Dedifferentiated amniotic fluid mesenchymal stem cell (primary cell): Measurements from ENCODE around the gene FZD4.
"Not testable (repeated sequence)": the region's sequence is repeated elsewhere in the genome, so short reads cannot be mapped to it uniquely, and the experiment has no call there.

Experiments
- DNase-seq: peaks from one replicate; pipeline ENCODE4 v3.0.0-alpha.2; 2016; ENCODE audit errors: extremely low spot score

The FZD4 gene

DNA sequence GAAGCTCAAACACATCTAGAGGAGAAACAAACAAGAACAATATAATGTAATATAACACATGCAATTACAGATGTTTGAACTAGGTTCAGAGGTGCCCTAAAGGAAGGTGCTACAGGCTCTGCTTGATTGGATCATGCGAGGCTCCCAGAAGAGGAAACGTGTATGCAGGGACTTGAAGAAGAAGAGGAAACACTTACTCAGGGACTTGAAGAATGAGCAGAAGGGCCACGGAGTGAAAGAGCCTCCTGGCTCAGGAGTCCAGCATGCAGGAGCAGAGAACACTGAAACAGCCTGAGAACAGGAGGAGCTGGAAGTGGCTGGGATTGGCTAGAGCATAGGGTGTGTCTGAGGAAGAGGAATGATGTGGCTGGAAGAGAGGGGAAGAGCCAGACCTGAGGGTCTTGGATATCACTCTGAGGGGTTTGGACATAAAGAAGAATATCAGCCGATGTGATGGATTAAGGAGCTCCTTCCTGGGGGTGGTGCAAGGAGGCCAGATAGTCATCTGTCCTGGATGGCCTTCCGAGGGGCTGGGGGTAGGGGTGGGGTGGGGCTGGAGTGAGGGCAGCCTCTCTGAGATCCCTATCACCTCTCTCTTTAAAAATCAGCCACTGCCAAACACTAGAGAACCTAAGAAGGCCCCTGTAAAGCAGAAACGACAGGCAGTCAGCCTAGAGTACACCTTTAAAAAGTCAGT, 16.8 kb downstream of the FZD4 start:
- no peak for DNase-seq

DNA sequence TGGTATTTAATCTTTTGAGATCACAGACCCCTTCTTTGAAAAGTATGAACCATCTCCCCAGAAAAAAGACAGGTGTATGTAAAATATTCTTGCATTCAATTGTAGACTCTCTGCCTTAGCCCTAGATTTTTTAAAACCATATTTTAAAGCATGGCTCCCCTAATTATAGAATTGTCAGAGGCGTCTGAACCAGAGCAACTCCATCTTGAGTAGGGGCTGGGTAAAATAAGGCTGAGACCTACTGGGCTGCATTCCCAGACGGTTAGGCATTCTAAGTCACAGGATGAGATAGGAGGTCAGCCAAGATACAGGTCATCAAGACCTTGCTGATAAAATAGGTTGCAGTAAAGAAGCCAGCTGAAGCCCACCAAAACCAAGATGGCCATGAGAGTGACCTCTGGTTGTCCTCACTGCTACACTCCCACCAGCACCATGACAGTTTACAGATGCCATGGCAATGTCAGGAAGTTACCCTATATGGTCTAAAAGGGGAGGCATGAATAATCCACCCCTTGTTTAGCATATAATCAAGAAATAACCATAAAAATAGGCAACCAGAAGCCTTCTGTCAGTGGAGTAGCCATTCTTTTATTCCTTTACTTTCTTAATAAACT, 17.9 kb downstream of the FZD4 start:
- not testable (repeated sequence) for DNase-seq

DNA sequence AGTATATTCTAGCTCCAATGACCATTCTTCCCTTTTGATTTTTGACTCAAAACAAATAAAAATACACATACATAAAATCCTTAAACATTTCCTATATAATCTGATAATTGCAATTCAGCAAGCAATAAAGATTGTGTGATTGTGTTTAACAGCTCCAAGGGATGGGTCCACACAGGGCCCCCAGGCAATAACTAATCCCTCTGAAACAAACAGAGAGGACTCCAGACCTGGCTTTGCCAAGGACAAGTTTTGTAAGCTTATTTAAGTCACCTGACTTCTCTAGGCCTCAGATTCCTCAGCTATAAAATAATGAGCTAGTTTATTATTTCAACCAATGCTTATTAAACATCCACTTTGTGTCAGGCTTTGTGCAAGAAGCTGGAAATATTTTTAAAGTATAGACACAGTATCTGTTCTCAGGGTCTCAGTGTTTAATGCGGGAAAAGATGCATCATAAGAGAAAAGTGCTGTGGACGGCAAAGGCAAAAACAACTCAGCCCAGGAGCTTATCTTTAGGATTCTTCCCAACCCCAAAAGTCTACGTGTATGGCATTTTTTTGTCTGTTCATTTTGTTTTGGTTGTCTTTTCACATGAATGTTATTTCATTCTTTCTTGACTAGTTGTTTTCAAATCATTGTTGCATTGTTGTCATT, 20.1 kb downstream of the FZD4 start:
- DNase-seq, result no peak

DNA sequence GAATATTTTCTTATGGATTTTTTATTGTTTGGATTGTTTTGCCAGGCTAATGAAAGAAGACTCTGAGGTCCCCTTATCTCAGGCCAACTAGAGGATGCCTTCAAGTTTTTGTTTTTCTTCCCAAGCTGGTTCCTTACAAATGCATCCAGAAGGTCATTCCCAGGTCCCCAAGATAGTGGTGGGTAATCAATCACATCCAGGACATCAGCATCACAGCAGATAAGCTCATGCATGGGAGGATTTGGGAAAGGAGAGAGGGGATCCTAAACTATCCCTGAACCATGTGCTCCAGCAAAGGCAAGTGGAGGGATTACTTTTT, 20.7 kb downstream of the FZD4 start:
- no peak for DNase-seq

DNA sequence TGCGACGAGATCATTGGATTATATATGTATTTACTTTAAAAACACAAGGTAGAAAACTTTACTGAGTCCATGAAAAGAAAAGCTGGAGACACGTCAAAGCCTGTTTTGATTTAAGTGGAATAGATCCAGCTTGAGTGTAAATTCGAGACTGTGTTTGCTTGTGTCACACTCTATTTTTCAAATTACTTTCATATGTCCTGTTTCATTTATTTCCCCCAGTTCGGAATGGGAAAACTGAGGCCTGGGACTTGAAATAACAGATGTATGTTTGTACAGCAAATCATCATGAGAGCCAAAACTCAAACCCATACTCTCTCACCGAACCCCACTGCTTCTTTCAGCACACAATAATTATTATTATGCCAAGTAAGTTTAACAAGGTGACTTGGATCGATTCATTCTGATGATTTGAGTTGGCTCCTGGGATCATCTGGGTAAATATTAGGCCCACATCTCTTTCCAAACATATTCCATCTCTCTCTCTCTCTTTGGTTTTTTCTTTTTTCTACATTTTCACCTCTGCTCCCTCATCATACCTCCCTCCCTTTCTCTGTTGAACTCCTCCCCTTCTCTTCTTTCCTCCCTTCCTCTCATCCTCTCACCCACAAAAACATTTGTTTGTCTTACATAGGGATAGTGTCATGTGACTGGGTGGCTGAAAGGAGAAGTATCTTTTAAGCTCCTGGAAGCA, 21.2 kb downstream of the FZD4 start:
- no peak for DNase-seq

DNA sequence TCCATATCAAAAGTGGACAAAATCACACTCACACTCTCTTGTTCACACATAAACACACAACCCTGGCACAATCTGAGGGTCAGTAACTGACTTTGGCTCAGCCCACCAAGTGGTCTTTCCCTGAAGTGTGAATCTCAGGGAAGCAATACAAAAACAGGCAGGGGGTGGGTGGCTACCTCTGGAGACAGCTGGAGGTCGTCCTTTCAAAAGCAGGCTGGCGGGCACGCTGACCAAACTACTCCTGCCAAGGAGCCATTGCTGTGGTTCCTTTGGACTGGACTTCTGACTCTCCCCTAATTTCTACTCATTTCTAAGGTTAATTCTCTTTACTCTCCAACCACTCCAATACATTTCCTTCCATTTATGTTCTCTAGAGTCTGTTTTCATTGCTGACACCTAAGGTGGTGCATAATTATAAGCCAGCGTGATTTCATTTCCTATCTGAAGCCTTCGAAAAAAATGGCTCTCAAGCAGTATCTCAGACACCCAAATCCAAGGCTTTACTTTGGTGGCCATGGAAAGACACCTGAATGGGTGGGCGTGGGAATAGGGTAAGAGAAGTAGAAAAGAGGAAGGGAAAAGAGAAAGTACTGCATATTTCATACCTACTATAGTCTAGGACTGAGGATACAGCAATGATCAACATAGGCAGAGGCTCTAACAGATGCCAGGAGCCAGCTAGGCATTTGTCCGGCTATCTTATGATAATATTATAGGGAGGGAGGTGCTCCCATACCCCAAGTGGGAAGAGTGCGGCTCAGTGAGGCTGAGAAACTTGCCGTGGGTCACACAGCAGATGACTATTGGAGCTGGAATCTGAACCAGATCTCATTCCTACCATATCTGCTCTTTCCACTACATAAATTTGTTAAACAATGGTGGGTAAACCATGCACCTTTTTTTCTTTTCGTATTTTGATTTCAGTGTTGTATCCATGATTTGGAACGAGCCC, 22.0 kb downstream of the FZD4 start:
- DNase-seq, result no peak

DNA sequence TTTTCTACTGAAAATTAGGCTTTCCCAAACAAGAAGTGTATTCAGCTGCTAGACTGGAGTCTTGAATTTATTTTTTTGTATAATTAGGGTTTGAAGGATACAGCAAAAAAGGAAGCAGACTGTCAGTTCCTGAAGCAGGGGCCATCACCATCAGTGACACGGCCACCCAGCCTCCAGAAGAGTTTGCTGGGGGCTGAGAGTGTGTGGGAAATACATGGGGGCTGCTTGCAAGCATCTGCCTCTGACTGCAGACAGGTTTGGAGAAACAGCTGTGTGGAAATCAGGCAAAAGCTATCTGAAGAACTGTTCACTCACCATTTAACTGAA, 23.0 kb downstream of the FZD4 start:
- DNase-seq, result no peak

DNA sequence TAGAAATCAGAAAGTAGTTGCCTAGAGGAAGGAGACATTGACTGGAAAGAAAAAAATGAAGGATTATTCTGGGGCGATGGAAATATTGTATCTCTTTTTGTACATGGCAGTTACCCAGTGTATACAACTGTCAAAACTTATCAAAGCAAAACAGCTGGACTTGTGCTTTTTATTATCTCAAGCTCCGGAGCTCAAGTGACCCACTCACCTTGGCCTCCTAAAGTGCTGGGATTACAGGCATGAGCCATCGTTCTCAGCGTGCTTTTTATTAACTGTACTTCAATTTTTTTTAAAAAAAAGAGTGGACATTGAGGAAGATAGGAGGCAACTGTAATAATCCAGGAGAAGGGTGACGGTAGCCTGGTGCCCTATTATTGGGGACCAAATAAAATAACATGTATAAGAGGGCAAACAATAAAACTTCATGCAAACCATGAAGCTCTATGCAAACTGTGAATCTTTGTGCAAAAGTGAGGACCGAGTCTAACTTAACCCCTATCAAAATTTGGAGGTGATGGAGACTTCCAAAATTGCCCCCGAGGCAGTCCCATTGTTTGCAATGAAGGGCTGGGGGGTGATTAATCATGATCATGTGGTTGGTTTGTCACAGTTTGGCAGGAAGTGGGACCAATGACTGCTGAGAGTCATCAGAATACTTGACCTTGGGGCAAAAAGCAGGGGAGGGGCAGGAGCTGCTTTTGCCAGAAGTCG, 23.5 kb downstream of the FZD4 start:
- no peak for DNase-seq

DNA sequence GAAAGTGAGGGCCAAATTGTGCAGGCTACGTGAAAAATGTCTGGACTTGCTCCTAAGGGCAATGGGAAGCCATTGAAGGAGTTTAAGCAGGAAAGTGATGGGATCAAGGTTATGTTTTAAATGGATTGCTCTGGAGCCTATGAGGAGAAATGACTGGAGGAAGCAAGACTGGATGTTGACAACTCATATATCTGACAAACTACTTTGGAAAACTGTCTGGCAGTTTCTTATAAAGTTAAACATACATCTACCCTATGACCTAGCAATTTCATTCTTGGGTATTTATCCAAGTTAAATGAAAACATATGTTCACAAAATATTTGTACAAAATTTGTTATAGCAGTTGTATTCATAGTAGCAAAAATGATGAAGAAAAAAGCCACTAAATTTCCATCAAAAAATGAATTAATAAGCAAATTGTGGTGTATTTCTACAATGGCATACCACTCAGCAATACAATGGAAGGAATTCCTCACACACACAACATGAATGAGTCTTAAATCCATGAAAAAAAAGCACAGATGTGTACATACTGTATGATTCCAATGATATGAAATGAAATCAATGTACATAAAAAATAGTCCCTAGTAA, 24.1 kb downstream of the FZD4 start:
- no peak for DNase-seq

DNA sequence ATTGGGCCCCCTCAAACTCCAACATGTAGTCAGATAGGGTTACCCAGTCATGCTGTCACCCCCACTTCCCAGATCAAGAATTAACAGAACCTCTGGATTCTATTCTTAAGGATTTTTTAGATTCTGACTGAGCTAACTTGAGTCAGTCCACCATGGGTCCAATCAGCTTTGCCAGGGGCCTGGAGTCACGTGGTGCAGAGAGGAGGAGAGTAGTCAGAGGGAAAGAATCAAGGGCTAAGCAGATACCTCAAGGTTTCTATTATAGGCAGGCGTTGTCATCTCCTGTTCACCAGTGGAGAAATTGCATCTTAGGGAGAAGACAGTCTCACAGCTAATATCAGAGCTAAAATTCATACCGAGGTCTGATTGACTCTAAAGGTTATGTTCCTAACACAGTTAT, 28.2 kb downstream of the FZD4 start:
- no peak for DNase-seq

DNA sequence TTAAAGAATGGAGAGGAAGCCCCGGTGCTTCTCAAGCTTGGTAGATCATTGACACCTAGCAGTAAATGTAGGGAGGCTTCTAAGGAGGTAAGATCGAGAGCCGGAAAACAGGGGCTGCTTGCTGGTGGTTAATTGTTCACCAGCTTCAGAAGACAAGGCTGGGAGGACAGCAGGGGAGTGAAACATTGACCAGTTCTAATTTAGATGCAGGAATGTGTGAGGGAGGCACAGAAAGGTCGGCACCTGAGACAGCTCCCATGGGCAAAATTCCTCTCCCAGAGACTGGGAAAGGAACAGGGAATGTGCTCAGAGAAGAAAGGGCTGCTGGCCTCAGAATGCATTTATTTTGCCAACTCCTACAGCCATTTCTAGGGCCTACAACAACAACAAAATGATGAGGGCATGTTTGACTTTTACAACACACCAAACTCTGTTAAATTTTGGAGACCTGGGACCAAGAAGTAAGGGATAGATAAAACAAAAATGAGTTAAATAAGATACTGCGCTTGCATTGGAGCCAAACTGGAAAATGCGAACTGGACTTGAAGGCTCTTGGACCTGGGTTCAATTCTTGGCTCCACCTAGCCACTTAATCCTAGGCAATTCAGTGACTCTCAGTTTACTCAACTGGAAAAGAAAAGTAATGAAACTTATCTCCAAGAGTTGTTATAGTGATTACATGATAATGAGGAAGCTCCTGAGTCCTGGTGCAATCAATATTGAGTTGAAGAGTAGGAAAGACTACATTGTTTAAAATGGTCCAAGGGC, 31.0 kb downstream of the FZD4 start:
- DNase-seq, result no peak

DNA sequence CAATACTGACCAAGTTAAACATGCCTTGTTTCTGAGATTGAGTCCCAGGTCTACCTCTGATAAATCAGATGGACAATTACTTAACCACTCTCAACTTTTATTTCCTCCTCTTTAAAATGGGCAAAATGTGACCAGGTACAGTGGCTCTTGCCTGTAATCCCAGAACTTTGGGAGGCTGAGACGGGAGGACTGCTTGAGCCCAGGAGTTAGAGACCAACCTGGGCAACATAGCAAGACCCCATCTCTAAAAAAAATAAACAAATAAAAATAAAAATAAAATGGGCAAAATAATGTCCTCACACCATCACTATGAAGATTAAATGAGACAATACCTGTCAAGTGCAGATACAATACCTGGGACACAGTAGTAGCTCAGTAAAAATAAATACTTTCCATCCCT, 33.0 kb downstream of the FZD4 start:
- DNase-seq, result no peak

DNA sequence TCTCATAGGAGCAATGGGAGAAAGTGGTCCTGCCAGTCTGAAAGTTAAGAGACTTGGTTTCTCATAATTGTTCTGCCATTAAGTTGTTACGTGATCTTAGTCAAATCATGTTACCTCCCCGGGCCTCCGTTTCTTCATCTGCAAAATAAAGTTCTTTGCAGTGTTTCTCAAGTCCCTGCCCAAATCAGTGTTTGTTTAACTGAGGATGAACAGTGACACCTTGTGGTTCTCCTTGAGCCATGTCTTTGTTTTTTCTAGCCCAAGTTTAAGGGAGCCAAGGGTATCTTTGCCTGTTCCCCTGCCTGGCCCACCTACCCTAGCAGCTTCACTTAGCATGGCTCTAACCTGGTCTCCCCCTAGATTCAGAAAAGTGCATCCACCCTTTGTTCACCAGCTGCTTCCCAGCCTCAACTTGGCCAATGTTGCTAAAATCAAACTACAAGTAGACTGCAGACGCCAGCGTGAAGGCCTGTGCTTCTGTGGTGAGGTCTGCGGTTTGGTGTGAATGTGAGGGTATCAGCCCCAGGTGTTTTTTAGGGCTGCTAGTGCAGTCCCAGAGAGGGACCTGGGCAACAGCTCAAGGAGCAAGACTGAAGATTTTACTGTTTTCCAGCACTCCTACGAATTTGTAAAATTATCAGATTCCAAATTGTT, 35.5 kb downstream of the FZD4 start:
- DNase-seq, result peak; percentile 87

DNA sequence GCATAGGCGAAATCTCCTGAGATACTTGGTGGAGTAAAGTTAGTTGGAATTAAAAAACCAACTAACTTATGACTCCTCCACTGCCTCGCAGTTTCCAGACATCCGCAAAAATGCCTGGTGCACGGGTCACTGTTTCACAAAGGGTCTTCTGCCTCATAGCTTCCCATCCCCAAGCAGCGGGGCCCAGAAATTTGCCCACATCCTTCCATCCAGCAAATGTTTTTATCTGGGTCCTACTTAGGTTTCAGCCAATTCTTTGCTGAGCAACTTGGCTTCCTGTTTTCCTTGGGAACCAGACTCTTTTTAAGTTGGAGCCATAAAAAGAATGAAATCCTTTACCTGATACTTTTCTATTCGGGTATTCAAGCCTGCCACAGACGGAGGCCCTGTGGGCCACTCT, 36.2 kb downstream of the FZD4 start:
- DNase-seq, result no peak

DNA sequence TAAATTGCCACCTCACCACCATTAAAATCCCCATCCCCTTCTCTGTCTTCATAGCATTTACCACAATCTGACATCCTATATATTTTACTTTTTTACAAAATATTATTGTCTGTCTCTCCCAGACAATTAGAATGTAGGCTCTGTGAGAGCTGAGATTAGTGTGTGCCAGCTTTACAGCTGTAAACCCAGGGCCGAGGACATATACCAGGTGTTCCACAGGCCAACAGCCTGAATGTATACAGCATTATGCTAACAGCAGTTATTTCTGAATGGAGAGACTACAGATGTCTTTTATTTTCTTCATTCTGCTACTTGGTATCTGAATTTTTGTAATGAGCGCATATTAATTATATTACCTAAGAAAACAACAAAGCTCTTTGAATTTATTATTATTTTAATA, 36.7 kb downstream of the FZD4 start:
- DNase-seq, result no peak

DNA sequence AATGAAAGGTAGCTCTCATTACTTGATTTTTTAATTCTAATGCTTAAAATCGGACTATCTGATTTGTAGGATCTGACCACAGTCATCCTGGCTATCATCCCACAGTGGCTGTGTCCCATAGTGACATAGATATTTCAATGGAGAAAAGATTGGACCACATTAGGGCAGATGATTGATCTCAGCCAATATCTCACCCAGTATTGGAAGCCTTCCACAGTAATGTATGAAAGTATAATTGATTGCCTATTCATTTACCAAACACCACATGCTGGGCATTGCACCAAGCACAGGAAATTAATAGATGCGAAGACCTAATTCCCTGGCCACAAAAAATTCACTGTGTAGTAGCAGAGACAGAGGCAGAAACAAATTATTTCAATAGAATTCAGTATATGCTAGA, 37.6 kb downstream of the FZD4 start:
- DNase-seq, result no peak

DNA sequence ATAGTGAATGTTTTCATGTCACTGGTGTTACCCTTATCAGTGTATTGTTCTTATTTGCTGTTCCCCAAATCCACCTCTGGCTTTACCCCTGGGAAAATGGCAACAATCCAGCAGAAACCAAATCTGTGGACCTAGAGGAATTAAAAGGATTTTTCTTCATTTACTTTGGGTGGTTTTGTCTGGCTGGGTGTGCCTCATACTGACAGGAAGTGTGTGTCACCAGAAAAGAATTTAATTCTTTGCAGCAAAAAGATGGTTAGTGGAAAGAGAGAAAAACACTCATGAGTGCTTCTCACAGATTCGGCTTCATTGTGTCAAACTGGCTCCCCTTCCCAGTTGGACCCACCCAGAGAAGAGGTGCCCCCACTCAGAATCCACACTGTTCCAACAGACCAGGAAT, 38.9 kb downstream of the FZD4 start:
- DNase-seq, result peak; percentile 81

DNA sequence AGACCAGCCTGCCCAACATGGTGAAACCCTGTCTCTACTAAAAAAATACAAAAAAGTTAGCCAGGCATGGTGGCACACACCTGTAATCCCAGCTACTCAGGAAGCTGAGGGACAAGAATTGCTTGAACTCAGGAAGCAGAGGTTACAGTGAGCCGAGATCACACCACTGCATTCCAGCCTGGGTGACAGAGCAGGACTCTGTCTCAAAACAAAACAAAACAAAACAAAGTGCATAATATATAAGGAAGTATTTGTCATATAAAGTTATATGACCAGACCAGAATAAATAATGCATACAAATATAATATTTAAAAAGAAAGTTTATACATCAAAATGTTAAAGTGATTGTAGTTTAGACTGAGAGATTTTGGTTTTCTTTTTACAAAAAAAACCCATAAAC, 39.3 kb downstream of the FZD4 start:
- DNase-seq, result not testable (repeated sequence)

DNA sequence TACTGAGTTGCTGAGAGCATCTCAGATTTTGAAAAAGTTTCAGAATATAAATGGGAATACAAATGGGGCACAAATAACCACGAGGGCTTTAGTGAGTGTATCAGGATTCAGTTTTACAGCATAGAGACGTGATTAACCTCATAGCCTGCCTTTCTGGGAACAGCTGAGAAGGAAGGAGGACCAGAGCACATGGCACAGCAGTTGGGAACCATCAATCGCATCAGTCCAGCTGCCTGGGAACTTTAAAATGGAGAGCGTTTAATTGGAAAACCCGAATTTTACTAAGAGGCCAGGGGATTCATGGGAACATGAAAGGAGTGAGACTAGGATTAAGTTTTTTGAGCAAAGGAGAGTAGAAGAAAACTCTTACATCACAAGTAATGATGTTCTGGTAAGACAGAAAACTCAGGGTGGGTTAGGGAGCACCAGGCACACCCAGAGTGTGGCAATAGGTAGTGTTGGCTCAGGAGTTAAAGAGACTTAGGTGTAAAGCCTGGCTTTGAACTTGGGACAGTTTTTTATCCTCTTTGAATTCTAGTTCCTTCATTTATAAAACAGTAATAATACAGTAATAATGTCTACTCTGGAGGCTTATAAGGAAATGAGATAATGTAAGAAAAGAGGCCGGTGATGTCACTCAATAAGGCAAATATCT, 40.2 kb downstream of the FZD4 start:
- DNase-seq, result no peak
